Spleen (tissue), 7 donors: Measurements from ENCODE around the gene PARP6.

Source experiments
- POLR2A ChIP-seq, 3 donors: fragments of 450-650 bp; IDR thresholded peaks; one replicate each; pipeline ENCODE4 v1.5.1; 2017; ENCODE audit warnings: antibody characterized with exemption in 3 of 3, mild to moderate bottlenecking in 1 of 3
- POLR2AphosphoS5 ChIP-seq, 3 donors: sonication (generic); formaldehyde crosslinking; IDR thresholded peaks; one replicate each; pipeline ENCODE4 v1.5.1; 2017; ENCODE audit warnings: antibody characterized with exemption in 3 of 3
- TF ChIP-seq, protein P1 (sequence below), 11 experiments: fragments of 200-600 bp in 7 of 11; fragments of 450-650 bp in 4 of 11; sonication (generic) in 4 of 11; IDR thresholded peaks in 8 of 11; conservative IDR thresholded peaks in 3 of 11; 1 replicate in 7 of 11; 2 replicates in 4 of 11; pipeline versions ENCODE4 v1.4.0 to v1.8.0; 2016 to 2021; ENCODE audit warnings: antibody characterized with exemption in 11 of 11, inconsistent platforms in 4 of 11, mild to moderate bottlenecking in 1 of 11
- donor health status: DM: no; HTN: no; CAD: no; lungs with moderate emphysema.
- donor health status: DM: no; HTN: no; CAD: no.
- donor health status: DM: no; HTN: no; CAD: no.

- TF ChIP-seq, protein P1, sequence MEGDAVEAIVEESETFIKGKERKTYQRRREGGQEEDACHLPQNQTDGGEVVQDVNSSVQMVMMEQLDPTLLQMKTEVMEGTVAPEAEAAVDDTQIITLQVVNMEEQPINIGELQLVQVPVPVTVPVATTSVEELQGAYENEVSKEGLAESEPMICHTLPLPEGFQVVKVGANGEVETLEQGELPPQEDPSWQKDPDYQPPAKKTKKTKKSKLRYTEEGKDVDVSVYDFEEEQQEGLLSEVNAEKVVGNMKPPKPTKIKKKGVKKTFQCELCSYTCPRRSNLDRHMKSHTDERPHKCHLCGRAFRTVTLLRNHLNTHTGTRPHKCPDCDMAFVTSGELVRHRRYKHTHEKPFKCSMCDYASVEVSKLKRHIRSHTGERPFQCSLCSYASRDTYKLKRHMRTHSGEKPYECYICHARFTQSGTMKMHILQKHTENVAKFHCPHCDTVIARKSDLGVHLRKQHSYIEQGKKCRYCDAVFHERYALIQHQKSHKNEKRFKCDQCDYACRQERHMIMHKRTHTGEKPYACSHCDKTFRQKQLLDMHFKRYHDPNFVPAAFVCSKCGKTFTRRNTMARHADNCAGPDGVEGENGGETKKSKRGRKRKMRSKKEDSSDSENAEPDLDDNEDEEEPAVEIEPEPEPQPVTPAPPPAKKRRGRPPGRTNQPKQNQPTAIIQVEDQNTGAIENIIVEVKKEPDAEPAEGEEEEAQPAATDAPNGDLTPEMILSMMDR (IDR thresholded peaks at IDR 0.05 in 8 of 11, conservative IDR thresholded peaks at IDR 0.05 in 3 of 11), result no peak
- TF ChIP-seq POLR2AphosphoS5 (IDR thresholded peaks at IDR 0.05) (no peak), POLR2A (IDR thresholded peaks at IDR 0.05) (no peak)
These were observed 66.3 kb downstream of the PARP6 start for GRCh38 chr15:72205896-72206676.
